Measurements from ENCODE around the gene GNRHR.

GRCh38 chr4:67704843-67705242 is 49.3 kb downstream of the GNRHR start:
- TF ChIP-seq CTCF (conservative IDR thresholded peaks at IDR 0.05) = no peak
- TF ChIP-seq ZFX (IDR thresholded peaks at IDR 0.05) = no peak

Measured in C4-2B (cell line).